GM20000 (cell line): ENCODE data around the gene TUBB2B.
"Not testable (repeated sequence)": the region's sequence is repeated elsewhere in the genome, so short reads cannot be mapped to it uniquely, and the experiment has no call there.

Source experiments
- DNase-seq: peaks from one replicate; pipeline ENCODE4 v3.0.0; 2012; ENCODE audit warnings: low spot score
- TF ChIP-seq, protein P1 (sequence below): IDR thresholded peaks from 2 replicates; pipeline ENCODE4 v1.5.1; 2012; ENCODE audit warnings: mild to moderate bottlenecking, control low read depth; ENCODE audit errors: extremely low read depth, missing control alignments

The TUBB2B gene

DNA sequence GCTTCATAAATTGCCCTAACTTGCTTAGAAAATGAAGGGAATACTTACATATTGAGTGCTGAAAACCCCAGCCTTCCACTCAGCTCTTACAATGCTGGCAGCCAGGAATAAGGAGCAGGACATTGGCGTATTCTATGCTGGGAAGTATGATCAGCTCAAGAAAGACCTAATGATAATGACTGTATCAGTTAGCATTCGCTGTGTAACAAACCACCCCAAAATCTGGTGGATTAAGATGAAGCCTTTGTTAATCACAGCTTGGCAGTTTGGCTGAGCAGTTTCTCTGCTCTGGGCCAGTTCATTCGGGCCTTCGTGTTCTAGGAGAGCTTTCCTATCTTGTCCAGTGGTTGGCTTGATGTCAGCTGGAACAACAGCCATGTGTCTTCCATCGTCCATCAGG lies 36.7 kb downstream of the TUBB2B start:
- no peak for DNase-seq

DNA sequence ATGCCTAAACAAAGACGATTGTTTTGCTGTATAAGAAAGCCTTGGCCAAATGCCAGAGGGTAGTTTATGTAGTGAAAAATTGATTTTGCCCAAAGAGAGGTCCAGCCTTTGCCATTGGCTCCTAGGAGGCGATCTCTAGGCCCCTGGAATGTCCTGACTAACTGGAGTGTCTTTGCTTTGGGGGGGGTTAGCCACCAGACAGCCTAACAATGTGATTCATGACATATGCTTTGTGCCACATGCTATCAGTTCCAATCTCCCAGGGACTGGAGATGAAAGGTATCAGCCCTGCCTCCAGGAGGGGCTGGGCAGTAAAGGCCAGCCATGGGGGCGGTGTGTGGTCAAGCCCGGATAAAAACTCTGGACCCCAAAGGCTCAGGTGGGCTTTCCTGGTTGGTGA lies 37.4 kb downstream of the TUBB2B start:
- TF ChIP-seq, protein P1, sequence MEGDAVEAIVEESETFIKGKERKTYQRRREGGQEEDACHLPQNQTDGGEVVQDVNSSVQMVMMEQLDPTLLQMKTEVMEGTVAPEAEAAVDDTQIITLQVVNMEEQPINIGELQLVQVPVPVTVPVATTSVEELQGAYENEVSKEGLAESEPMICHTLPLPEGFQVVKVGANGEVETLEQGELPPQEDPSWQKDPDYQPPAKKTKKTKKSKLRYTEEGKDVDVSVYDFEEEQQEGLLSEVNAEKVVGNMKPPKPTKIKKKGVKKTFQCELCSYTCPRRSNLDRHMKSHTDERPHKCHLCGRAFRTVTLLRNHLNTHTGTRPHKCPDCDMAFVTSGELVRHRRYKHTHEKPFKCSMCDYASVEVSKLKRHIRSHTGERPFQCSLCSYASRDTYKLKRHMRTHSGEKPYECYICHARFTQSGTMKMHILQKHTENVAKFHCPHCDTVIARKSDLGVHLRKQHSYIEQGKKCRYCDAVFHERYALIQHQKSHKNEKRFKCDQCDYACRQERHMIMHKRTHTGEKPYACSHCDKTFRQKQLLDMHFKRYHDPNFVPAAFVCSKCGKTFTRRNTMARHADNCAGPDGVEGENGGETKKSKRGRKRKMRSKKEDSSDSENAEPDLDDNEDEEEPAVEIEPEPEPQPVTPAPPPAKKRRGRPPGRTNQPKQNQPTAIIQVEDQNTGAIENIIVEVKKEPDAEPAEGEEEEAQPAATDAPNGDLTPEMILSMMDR: no peak
- no peak for DNase-seq

More for the DNA sequence above, 36.7 kb downstream of the TUBB2B start:
- TF ChIP-seq, protein P1: no peak

DNA sequence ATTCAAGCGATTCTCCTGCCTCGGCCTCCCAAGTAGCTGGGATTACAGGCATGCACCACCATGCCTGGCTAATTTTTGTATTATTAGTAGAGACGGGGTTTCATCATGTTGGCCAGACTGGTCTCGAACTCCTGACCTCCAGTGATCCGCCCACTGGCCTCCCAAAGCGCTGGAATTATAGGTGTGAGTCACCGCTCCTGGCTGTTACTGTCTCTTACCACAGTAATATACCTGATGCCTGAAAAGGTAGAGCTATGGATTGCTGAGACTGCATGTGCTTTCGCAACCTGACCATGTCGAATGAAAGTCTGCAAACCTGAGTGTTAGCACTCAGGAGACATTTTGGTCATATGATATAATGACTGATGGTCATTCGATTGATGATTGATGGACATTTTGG lies 38.3 kb downstream of the TUBB2B start:
- DNase-seq: not testable (repeated sequence)

DNA sequence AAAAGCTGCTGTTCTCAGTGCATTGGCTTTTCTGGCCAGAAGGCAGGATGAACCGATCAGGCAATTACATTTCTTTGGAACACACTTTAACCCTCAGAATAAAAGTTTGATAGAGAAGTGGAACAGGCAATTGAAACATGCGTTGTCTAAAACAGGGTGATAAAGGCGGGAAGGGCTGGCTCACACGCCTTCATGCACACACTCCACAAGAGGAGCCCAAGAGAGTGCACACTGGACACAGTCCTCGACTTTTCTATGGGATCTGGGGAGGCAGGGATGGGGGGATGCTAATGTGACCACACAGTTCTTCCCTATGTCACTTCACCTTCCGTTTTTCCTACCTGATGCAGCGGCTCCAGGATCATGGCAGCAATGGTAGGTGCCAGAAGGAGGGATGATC lies 39.2 kb downstream of the TUBB2B start:
- TF ChIP-seq, protein P1: no peak
- no peak for DNase-seq

DNA sequence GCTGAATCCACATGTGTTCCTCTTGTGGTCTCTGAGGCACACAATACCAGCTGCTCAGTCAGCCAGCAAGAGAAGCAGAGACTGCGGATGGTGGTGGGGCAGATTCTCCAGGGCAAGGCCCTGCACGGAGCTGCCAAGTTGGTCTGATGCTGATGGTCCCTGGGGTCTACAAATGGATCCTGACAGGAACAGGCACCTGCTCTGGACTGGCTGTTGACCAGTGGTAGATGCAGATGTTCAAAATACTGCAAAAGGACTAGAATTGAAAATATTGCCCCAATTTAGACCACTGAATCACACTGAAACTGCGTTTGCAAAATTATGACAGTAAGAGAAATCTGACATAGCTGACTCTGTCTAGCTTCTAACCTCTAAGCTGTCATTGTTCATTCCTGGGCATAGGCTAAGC lies 40.5 kb downstream of the TUBB2B start:
- TF ChIP-seq, protein P1: no peak
- DNase-seq: no peak

DNA sequence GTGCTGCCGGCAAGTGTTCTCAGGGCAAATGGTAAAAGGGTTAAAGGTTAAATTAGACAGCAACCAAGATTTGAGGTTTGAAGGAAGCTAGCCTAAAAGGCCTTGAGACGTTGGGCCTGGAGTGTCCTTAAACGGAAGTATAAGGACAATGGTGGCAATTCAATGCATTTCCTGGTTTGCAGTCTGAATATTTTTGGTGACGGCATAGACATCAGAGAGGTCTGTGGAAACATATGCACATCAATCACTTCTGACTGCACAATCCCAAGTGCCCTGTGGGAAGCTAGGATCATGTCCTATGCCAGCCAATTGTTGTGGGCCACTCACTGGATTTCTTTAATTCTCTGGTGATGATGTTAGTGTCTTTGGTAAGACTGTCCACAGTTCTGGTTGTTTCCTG lies 44.4 kb downstream of the TUBB2B start:
- TF ChIP-seq, protein P1: no peak
- DNase-seq: no peak

DNA sequence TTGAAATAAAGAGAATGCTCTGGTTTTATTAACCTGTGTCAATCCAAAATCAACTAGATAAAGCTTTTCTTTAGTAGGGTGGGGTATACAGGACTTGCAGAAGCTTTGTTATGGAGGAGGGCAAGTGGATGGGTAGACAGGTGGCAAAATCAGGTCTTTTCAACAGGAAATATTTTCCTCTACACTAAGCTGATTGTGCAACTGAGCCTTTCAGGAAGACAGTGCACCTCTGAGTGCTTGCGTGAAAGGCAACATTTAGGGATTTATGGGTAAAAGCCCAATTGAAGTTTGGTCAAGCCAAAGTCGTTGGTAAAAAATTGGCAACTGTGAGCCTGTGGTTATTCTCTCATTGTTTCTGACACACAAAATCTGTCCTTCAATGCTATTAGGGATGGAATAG lies 46.3 kb downstream of the TUBB2B start:
- no peak for DNase-seq
- TF ChIP-seq, protein P1: no peak

DNA sequence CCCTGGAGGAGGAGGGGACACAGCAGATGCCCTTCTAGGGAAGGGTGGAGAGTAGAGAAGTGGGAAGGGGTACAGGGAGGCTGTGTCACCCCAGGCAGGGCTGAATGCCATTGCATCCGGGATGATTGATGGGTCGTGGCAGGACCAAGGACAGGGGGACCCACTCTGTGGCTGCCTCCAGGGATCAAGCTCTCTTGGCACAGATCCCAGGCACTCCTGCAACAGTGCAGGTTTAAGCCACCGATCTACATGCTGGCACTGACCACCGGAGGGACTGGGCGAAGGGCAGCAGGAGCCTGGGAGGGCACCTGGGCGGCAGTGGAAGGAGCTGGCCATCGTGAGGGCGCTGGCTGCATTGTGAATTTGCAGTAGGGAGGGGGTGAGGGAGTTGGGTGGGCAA lies 47.5 kb downstream of the TUBB2B start:
- not testable (repeated sequence) for DNase-seq

DNA sequence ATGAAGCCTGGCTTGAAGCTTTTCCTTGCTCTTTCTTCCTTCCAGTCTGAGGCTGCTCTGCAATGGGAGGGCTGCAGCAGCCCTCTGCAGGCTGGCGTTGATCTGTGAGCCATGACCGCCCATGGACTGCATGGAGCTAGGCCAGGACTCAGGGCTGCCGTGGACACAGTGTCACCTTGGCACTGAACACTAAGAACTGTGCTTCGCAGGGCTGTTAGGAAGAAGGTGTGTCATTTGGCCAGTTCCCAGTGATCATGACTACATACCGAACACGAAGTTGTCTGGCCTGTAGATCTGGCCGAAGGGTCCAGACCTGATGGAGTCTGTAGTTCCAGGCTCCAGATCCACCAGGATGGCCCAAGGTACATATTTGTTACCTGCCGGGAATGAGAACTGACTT lies 48.8 kb downstream of the TUBB2B start:
- DNase-seq: not testable (repeated sequence)
